Stimulated activated CD4-positive, alpha-beta T cell treated with anti-CD3 and anti-CD28 coated beads, Interleukin-12 subunit alpha, Interleukin-12 subunit beta, amount 100 ng/mL, for 4 hours (primary cell): ENCODE data around the gene SULT1A4.
"Not testable (repeated sequence)": the region's sequence is repeated elsewhere in the genome, so short reads cannot be mapped to it uniquely, and the experiment has no call there.

Experiments used
- DNase-seq: peaks from one replicate; pipeline ENCODE4 v3.0.0-alpha.2; 2020

The SULT1A4 gene

GRCh38 chr16:29459706-29460646, at the start of gene SULT1A4:
TSS of gene SULT1A4 (plus strand) at chr16:29459913. CDS start at chr16:29461386, 1,473 bp downstream.
- not testable (repeated sequence) for DNase-seq

- not testable (repeated sequence) for DNase-seq
Measured at GRCh38 chr16:29423587-29423986, 36.1 kb upstream of the SULT1A4 start.

- DNase-seq, result not testable (repeated sequence)
Measured at GRCh38 chr16:29425390-29425789, 34.3 kb upstream of the SULT1A4 start.

- DNase-seq, result not testable (repeated sequence)
Measured at GRCh38 chr16:29453754-29454153, 6.0 kb upstream of the SULT1A4 start.

- not testable (repeated sequence) for DNase-seq
Measured at GRCh38 chr16:29454269-29454668, 5.4 kb upstream of the SULT1A4 start, which contains the start of the genes BOLA2 and SLX1B. TSS of gene BOLA2 (minus strand) at chr16:29454351. CDS start at chr16:29454253, 98 bp downstream. TSS of gene SLX1B (plus strand) at chr16:29454533.

GRCh38 chr16:29454828-29455227, 4.9 kb upstream of the SULT1A4 start:
- DNase-seq, result not testable (repeated sequence)

GRCh38 chr16:29457660-29458059, 2.1 kb upstream of the SULT1A4 start:
- not testable (repeated sequence) for DNase-seq

GRCh38 chr16:29460647-29461030, 926 bp downstream of the SULT1A4 start:
- not testable (repeated sequence) for DNase-seq

- not testable (repeated sequence) for DNase-seq
Measured at GRCh38 chr16:29465985-29466824, 6.5 kb downstream of the SULT1A4 start.

- DNase-seq, result not testable (repeated sequence)
Measured at GRCh38 chr16:29466904-29467303, 7.2 kb downstream of the SULT1A4 start.

GRCh38 chr16:29467654-29468366, 8.1 kb downstream of the SULT1A4 start:
- DNase-seq, result not testable (repeated sequence)

- peak; percentile 31 for DNase-seq
Measured at GRCh38 chr16:29469660-29470059, 9.9 kb downstream of the SULT1A4 start.

- DNase-seq, result not testable (repeated sequence)
Measured at GRCh38 chr16:29472065-29472464, 12.4 kb downstream of the SULT1A4 start.

- DNase-seq, result not testable (repeated sequence)
Measured at GRCh38 chr16:29482276-29482675, 22.6 kb downstream of the SULT1A4 start.

GRCh38 chr16:29506308-29506707, 46.6 kb downstream of the SULT1A4 start, which contains the start of gene NPIPB12:
TSS of gene NPIPB12 (minus strand) at chr16:29506408.
- DNase-seq, result not testable (repeated sequence)
